ENCODE measurements around the gene NDFIP2. TPM values are rescaled to one million over a fixed set of nuclear protein-coding genes. Genes with fewer than 3 reads are reported as not detected.

NDFIP2 gene
- total RNA-seq, 1 experiment from 2014 or later = 31.0 TPM

DNA sequence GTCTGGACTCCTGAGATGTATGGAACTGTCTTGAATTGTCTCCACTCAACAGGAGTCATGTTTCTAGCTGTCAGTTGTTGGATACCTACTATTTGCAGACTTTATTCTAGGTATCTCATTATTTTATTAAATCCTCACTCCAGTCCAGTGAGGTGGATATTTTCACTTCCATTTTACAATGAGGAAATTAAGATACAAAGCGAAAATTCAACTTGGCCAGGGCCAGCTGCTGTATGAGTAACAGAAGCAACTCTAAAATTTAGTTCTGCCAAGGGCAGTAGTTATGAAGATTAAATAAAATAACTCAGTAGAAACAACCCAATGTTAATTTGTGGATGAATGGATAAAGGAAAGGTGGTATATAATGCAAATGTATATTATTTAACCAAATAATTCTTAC lies 12.6 kb upstream of the NDFIP2 start:
- Histone ChIP-seq H3K9ac (ENCODE audit: extremely low read depth, insufficient read length, low read length) (no peak overlapping the region), H3K9me3 (ENCODE audit: control insufficient read depth, low read depth, low read length) (no peaks in the 10 kb centered on the region), H3K23me2 (ENCODE audit: insufficient read length, low read depth, low read length, poor library complexity, severe bottlenecking) (no peaks in the 10 kb centered on the region), H4K91ac (ENCODE audit: insufficient read length, low read depth, low read length) (no peak overlapping the region), H2BK20ac (ENCODE audit: low read depth, low read length, poor library complexity, severe bottlenecking) (no peak overlapping the region), H3K4me2 (ENCODE audit: insufficient read depth, insufficient read length, low read length) (no peak overlapping the region), H3K14ac (ENCODE audit: insufficient read depth, low read length) (no peak overlapping the region), H2BK5ac (ENCODE audit: insufficient read length, low read length) (no peak overlapping the region), H3K56ac (ENCODE audit: insufficient read length, low read depth, low read length) (no peak overlapping the region), H3K27ac (ENCODE audit: insufficient read length, low read depth, low read length) (no peak overlapping the region), H2BK15ac (ENCODE audit: low read depth, low read length) (no peak overlapping the region), H2AK5ac (ENCODE audit: insufficient read length, low read length) (no peak overlapping the region), H2BK12ac (ENCODE audit: insufficient read length, low read depth, low read length) (no peak overlapping the region), H4K8ac (replicated peaks; ENCODE audit: insufficient read length, low read depth, low read length) (no peak overlapping the region), H3K79me1 (ENCODE audit: insufficient read depth, low read depth, low read length, poor library complexity, severe bottlenecking) (no peaks in the 10 kb centered on the region), H2BK120ac (ENCODE audit: low read depth, low read length, poor library complexity, severe bottlenecking) (no peak overlapping the region), H3T11ph (ENCODE audit: low read length) (no peak overlapping the region), H4K20me1 (ENCODE audit: control insufficient read depth, insufficient read depth, insufficient read length) (no peaks in the 10 kb centered on the region), H3K4me1 (ENCODE audit: insufficient read depth, low read length) (no peaks in the 10 kb centered on the region), H3K79me2 (ENCODE audit: insufficient read depth, low read length) (no peaks in the 10 kb centered on the region), H3K23ac (ENCODE audit: insufficient read length, low read depth, low read length) (no peak overlapping the region), H3K27me3 (ENCODE audit: insufficient read depth, low read length) (no peaks in the 10 kb centered on the region), H2AFZ (ENCODE audit: low read length) (no peak overlapping the region), H4K5ac (ENCODE audit: insufficient read length, low read depth, low read length) (no peak overlapping the region), H3K18ac (ENCODE audit: insufficient read length, low read depth, low read length) (no peak overlapping the region), H3K4ac (ENCODE audit: low read depth, low read length) (no peak overlapping the region)
- H3K4me1 Mint-ChIP-seq = no peaks in the 10 kb centered on the region
- no peaks in the 10 kb centered on the region for H3K36me3 Mint-ChIP-seq (ENCODE audit: insufficient read depth in 1 of 3, low read depth in 3 of 3)
- no CpG with 5 or more reads among the region's 1 CpG for WGBS (ENCODE audit: extremely low coverage, insufficient read length, low lambda C conversion rate)
- no peak for DNase-seq
- H3K9me3 Mint-ChIP-seq = no peaks in the 10 kb centered on the region
- H3K4me3 Mint-ChIP-seq = no peak overlapping the region
- H3K27me3 Mint-ChIP-seq (ENCODE audit: low read depth) = no peaks in the 10 kb centered on the region; the same call in 1 of the 2 replicates
- TF ChIP-seq, protein P1, sequence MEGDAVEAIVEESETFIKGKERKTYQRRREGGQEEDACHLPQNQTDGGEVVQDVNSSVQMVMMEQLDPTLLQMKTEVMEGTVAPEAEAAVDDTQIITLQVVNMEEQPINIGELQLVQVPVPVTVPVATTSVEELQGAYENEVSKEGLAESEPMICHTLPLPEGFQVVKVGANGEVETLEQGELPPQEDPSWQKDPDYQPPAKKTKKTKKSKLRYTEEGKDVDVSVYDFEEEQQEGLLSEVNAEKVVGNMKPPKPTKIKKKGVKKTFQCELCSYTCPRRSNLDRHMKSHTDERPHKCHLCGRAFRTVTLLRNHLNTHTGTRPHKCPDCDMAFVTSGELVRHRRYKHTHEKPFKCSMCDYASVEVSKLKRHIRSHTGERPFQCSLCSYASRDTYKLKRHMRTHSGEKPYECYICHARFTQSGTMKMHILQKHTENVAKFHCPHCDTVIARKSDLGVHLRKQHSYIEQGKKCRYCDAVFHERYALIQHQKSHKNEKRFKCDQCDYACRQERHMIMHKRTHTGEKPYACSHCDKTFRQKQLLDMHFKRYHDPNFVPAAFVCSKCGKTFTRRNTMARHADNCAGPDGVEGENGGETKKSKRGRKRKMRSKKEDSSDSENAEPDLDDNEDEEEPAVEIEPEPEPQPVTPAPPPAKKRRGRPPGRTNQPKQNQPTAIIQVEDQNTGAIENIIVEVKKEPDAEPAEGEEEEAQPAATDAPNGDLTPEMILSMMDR (conservative IDR thresholded peaks at IDR 0.05) = no peak
- no peak overlapping the region for H3K27ac Mint-ChIP-seq

Measured in H9 (cell line).